NCI-H446 treated with DMSO at 0.1 percent for 48 hours (cell line): ENCODE measurements around the gene HDHD2.

Experiments used
- DNase-seq: peaks from one replicate; lab custom pipeline; 2025; lab: John Stamatoyannopoulos, UW

HDHD2 gene

GRCh38 chr18:47146206-47146605 lies 4.1 kb downstream of the HDHD2 start:
- DNase-seq: no peak

GRCh38 chr18:47143899-47144485 lies 6.3 kb downstream of the HDHD2 start:
- DNase-seq: no peak

- no peak for DNase-seq
Measured at GRCh38 chr18:47143153-47143552, 7.1 kb downstream of the HDHD2 start.

GRCh38 chr18:47141289-47141688 lies 9.0 kb downstream of the HDHD2 start:
- DNase-seq: no peak

GRCh38 chr18:47121146-47121545 lies 29.2 kb downstream of the HDHD2 start:
- DNase-seq: no peak

GRCh38 chr18:47120428-47120827 lies 29.9 kb downstream of the HDHD2 start:
- DNase-seq: no peak

GRCh38 chr18:47118981-47119380 lies 31.3 kb downstream of the HDHD2 start:
- no peak for DNase-seq

- no peak for DNase-seq
Measured at GRCh38 chr18:47115205-47115604, 35.1 kb downstream of the HDHD2 start.

GRCh38 chr18:47113796-47114540 lies 36.3 kb downstream of the HDHD2 start:
- no peak for DNase-seq

GRCh38 chr18:47110492-47111274 lies 39.6 kb downstream of the HDHD2 start:
- no peak for DNase-seq

- DNase-seq: no peak
Measured at GRCh38 chr18:47109720-47110119, 40.6 kb downstream of the HDHD2 start.

- DNase-seq: no peak
Measured at GRCh38 chr18:47108998-47109405, 41.3 kb downstream of the HDHD2 start.

GRCh38 chr18:47108373-47108772 lies 41.9 kb downstream of the HDHD2 start:
- no peak for DNase-seq

- DNase-seq: no peak
Measured at GRCh38 chr18:47100212-47100831, 50.0 kb downstream of the HDHD2 start.

GRCh38 chr18:47095810-47096209 lies 54.5 kb downstream of the HDHD2 start:
- no peak for DNase-seq

- DNase-seq: no peak
Measured at GRCh38 chr18:47087676-47088075, 62.6 kb downstream of the HDHD2 start.

GRCh38 chr18:47081578-47081977 lies 68.7 kb downstream of the HDHD2 start:
- DNase-seq: no peak

- no peak for DNase-seq
Measured at GRCh38 chr18:47080872-47081271, 69.4 kb downstream of the HDHD2 start.

GRCh38 chr18:47077111-47077510 lies 73.2 kb downstream of the HDHD2 start:
- no peak for DNase-seq

GRCh38 chr18:47075098-47075883 lies 75.0 kb downstream of the HDHD2 start:
- no peak for DNase-seq

GRCh38 chr18:47067648-47068047 lies 82.7 kb downstream of the HDHD2 start:
- DNase-seq: no peak

GRCh38 chr18:47063096-47063495 lies 87.2 kb downstream of the HDHD2 start:
- no peak for DNase-seq
